Esophagus squamous epithelium (tissue), 4 donors: ENCODE measurements around the gene AMY1A.
"Not testable (repeated sequence)": the region's sequence is repeated elsewhere in the genome, so short reads cannot be mapped to it uniquely, and the experiment has no call there.

Experiments used
- POLR2A ChIP-seq, 4 donors: fragments of 450-650 bp; IDR thresholded peaks; one replicate each; pipeline ENCODE4 v1.6.1; 2017; ENCODE audit warnings: antibody characterized with exemption in 4 of 4, mild to moderate bottlenecking in 4 of 4, moderate library complexity in 3 of 4
- TF ChIP-seq, protein P1 (sequence below), 6 experiments: fragments of 450-650 bp in 4 of 6; fragments of 200-600 bp in 2 of 6; sonication (generic) in 2 of 6; IDR thresholded peaks; one replicate each; pipeline ENCODE4 v1.5.1; 2016 to 2019; ENCODE audit warnings: antibody characterized with exemption in 6 of 6, mild to moderate bottlenecking in 4 of 6, moderate library complexity in 4 of 6

DNA sequence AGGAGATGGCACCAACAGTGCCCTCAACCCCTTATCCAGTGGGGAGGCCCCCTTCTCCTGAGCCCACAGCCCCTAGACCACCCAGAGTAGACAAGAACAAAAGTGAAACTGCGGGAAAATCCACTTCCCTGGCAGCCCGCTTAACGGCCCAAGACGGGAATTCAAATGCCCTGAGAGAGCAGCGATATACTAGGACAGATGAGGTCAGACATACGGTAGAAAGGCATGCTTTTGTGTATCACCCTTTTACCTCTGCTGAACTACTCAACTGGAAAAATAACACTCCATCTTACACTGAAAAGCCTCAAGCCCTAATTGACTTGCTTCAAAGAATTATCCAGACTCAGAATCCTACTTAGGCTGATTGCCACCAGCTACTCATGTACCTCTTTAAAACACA is 41.9 kb downstream of the AMY1A start:
- TF ChIP-seq, protein P1, sequence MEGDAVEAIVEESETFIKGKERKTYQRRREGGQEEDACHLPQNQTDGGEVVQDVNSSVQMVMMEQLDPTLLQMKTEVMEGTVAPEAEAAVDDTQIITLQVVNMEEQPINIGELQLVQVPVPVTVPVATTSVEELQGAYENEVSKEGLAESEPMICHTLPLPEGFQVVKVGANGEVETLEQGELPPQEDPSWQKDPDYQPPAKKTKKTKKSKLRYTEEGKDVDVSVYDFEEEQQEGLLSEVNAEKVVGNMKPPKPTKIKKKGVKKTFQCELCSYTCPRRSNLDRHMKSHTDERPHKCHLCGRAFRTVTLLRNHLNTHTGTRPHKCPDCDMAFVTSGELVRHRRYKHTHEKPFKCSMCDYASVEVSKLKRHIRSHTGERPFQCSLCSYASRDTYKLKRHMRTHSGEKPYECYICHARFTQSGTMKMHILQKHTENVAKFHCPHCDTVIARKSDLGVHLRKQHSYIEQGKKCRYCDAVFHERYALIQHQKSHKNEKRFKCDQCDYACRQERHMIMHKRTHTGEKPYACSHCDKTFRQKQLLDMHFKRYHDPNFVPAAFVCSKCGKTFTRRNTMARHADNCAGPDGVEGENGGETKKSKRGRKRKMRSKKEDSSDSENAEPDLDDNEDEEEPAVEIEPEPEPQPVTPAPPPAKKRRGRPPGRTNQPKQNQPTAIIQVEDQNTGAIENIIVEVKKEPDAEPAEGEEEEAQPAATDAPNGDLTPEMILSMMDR (IDR thresholded peaks at IDR 0.05): not testable (repeated sequence)
- TF ChIP-seq POLR2A (IDR thresholded peaks at IDR 0.05): not testable (repeated sequence)
